ENCODE measurements around the gene TSPAN4.

TSPAN4 gene

GRCh38 chr11:871472-871871 is 28.8 kb downstream of the TSPAN4 start:
- Histone ChIP-seq H3K9me3 (ENCODE audit: insufficient read depth, low read length, severe bottlenecking) (no peaks in the 10 kb centered on the region), H3K79me2 (ENCODE audit: insufficient read depth, low read length) (no peaks in the 10 kb centered on the region), H3K36me3 (ENCODE audit: insufficient read depth, low read length) (peaks cover 58% of the 10 kb centered on the region), H3K4me2 (ENCODE audit: insufficient read depth, low read length) (no peak overlapping the region), H3K4me1 (ENCODE audit: insufficient read depth, low read length) (no peaks in the 10 kb centered on the region), H4K20me1 (ENCODE audit: insufficient read depth, low read length) (peaks cover 13% of the 10 kb centered on the region), H2AFZ (ENCODE audit: low read depth, low read length) (no peak overlapping the region), H3K9ac (ENCODE audit: low read depth, low read length) (no peak overlapping the region), H3K4me3 (ENCODE audit: low read depth in 1 of 2, low read length in 2 of 2) (no peak overlapping the region), H3K27me3 (ENCODE audit: insufficient read depth, low read length, poor library complexity) (no peaks in the 10 kb centered on the region), H3K27ac (ENCODE audit: low read length) (no peak overlapping the region)
- DNase-seq (no peak), ATAC-seq (ENCODE audit: insufficient read depth, low read depth) (no peak)
- TF ChIP-seq, protein P1, sequence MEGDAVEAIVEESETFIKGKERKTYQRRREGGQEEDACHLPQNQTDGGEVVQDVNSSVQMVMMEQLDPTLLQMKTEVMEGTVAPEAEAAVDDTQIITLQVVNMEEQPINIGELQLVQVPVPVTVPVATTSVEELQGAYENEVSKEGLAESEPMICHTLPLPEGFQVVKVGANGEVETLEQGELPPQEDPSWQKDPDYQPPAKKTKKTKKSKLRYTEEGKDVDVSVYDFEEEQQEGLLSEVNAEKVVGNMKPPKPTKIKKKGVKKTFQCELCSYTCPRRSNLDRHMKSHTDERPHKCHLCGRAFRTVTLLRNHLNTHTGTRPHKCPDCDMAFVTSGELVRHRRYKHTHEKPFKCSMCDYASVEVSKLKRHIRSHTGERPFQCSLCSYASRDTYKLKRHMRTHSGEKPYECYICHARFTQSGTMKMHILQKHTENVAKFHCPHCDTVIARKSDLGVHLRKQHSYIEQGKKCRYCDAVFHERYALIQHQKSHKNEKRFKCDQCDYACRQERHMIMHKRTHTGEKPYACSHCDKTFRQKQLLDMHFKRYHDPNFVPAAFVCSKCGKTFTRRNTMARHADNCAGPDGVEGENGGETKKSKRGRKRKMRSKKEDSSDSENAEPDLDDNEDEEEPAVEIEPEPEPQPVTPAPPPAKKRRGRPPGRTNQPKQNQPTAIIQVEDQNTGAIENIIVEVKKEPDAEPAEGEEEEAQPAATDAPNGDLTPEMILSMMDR (IDR thresholded peaks at IDR 0.05; ENCODE audit: borderline replicate concordance, extremely low read depth, low read length, poor library complexity, severe bottlenecking): no peak
- TF ChIP-seq EZH2 (IDR thresholded peaks at IDR 0.05; ENCODE audit: borderline replicate concordance, low read depth, low read length, severe bottlenecking): no peak

DNA sequence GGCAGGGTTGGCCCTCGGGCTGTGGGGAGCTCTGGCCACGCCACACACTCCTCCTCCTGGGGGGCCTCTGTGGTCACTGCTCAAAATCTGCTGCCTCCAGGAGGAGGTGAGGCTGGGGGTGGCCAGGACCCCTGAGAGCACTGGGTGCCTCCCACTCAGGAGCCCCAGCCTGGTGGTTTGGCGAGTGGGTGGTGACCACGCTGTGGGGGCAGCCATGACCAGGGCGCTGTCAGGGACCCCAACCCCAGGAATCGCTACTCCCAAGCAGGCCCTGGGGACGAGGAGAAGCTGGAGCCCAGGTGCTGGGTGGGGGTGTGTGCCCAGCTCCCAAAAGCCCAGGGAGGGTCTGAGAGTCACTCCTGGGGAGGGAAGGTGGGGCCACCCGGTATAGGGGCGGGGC is 30.1 kb downstream of the TSPAN4 start:
- H3K4me1 ChIP-seq (ENCODE audit: insufficient read depth, low read length): no peaks in the 10 kb centered on the region
- no peak overlapping the region for H3K4me2 ChIP-seq (ENCODE audit: insufficient read depth, low read length)
- no peak overlapping the region for H3K9ac ChIP-seq (ENCODE audit: low read depth, low read length)
- no peaks in the 10 kb centered on the region for H3K27me3 ChIP-seq (ENCODE audit: insufficient read depth, low read length, poor library complexity)
- ATAC-seq (ENCODE audit: insufficient read depth, low read depth): no peak
- peaks cover 68% of the 10 kb centered on the region for H3K36me3 ChIP-seq (ENCODE audit: insufficient read depth, low read length)
- H3K9me3 ChIP-seq (ENCODE audit: insufficient read depth, low read length, severe bottlenecking): no peaks in the 10 kb centered on the region
- no peak overlapping the region for H3K4me3 ChIP-seq (ENCODE audit: low read depth in 1 of 2, low read length in 2 of 2)
- H2AFZ ChIP-seq (ENCODE audit: low read depth, low read length): no peak overlapping the region
- TF ChIP-seq EZH2 (IDR thresholded peaks at IDR 0.05; ENCODE audit: borderline replicate concordance, low read depth, low read length, severe bottlenecking): no peak
- TF ChIP-seq, protein P1 (IDR thresholded peaks at IDR 0.05; ENCODE audit: borderline replicate concordance, extremely low read depth, low read length, poor library complexity, severe bottlenecking): no peak
- H4K20me1 ChIP-seq (ENCODE audit: insufficient read depth, low read length): peaks cover 12% of the 10 kb centered on the region
- H3K79me2 ChIP-seq (ENCODE audit: insufficient read depth, low read length): no peaks in the 10 kb centered on the region
- no peak overlapping the region for H3K27ac ChIP-seq (ENCODE audit: low read length)
- DNase-seq: no peak

DNA sequence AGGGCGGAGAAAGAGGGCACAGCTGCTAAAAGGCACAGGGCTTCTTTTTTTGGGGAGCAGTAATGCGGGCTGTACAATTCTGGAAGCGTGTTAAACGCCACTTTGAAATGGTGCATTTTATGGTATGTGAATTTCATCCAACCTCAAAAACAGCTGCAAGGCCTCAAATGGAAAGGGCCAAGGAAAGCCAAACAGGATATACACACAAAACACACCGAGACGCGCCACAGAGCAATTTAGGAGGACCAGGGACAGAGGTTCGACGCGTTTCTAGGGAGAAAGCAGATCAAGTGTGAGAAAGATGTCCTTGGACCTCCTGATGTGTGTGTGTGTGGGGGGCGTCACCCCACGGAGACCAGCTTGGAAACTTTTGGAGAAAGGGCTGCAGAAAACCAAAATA is 31.1 kb downstream of the TSPAN4 start:
- TF ChIP-seq, protein P1 (IDR thresholded peaks at IDR 0.05; ENCODE audit: borderline replicate concordance, extremely low read depth, low read length, poor library complexity, severe bottlenecking): no peak
- no peak for TF ChIP-seq EZH2 (IDR thresholded peaks at IDR 0.05; ENCODE audit: borderline replicate concordance, low read depth, low read length, severe bottlenecking)
- H3K9ac ChIP-seq (ENCODE audit: low read depth, low read length): no peak overlapping the region

DNA sequence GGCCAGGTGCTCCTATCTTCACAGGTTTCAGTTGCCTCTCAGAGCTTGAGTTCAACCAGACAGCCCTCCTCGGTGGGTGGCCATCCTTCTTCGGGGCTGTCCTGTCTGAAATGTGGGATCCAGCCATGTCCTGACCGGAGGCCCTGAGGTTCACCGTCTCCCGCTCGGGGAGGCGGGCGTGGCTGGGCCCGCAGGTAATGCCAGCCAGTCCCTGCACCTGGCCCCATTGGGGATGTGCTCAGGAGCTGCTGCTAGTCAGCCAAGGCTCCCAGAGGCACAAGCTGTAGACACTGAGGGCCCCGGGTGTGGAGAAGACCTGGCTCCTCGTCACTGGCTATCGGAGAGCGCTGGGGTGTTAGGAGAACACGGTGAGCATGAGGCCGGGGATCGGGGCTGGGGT is 32.6 kb downstream of the TSPAN4 start:
- H3K4me3 ChIP-seq (ENCODE audit: low read depth in 1 of 2, low read length in 2 of 2): no peak overlapping the region
- H3K79me2 ChIP-seq (ENCODE audit: insufficient read depth, low read length): no peaks in the 10 kb centered on the region
- no peaks in the 10 kb centered on the region for H3K9me3 ChIP-seq (ENCODE audit: insufficient read depth, low read length, severe bottlenecking)
- H2AFZ ChIP-seq (ENCODE audit: low read depth, low read length): no peak overlapping the region
- no peaks in the 10 kb centered on the region for H3K27me3 ChIP-seq (ENCODE audit: insufficient read depth, low read length, poor library complexity)
- H3K9ac ChIP-seq (ENCODE audit: low read depth, low read length): no peak overlapping the region
- H3K4me2 ChIP-seq (ENCODE audit: insufficient read depth, low read length): no peak overlapping the region
- peaks cover 4% of the 10 kb centered on the region; the same call in 1 of the 2 replicates for H4K20me1 ChIP-seq (ENCODE audit: insufficient read depth, low read length)
- no peak for DNase-seq
- TF ChIP-seq, protein P1 (IDR thresholded peaks at IDR 0.05; ENCODE audit: borderline replicate concordance, extremely low read depth, low read length, poor library complexity, severe bottlenecking): no peak
- TF ChIP-seq EZH2 (IDR thresholded peaks at IDR 0.05; ENCODE audit: borderline replicate concordance, low read depth, low read length, severe bottlenecking): no peak
- peaks cover 61% of the 10 kb centered on the region for H3K36me3 ChIP-seq (ENCODE audit: insufficient read depth, low read length)
- no peak overlapping the region for H3K27ac ChIP-seq (ENCODE audit: low read length)
- H3K4me1 ChIP-seq (ENCODE audit: insufficient read depth, low read length): no peaks in the 10 kb centered on the region
- no peak for ATAC-seq (ENCODE audit: insufficient read depth, low read depth)

More for the DNA sequence above, 31.1 kb downstream of the TSPAN4 start:
- ATAC-seq (ENCODE audit: insufficient read depth, low read depth): no peak
- peaks cover 6% of the 10 kb centered on the region for H4K20me1 ChIP-seq (ENCODE audit: insufficient read depth, low read length)
- no peak for DNase-seq
- H3K9me3 ChIP-seq (ENCODE audit: insufficient read depth, low read length, severe bottlenecking): no peaks in the 10 kb centered on the region
- no peaks in the 10 kb centered on the region for H3K79me2 ChIP-seq (ENCODE audit: insufficient read depth, low read length)
- H3K4me3 ChIP-seq (ENCODE audit: low read depth in 1 of 2, low read length in 2 of 2): no peak overlapping the region
- no peaks in the 10 kb centered on the region for H3K4me1 ChIP-seq (ENCODE audit: insufficient read depth, low read length)
- H3K27me3 ChIP-seq (ENCODE audit: insufficient read depth, low read length, poor library complexity): no peaks in the 10 kb centered on the region
- H3K27ac ChIP-seq (ENCODE audit: low read length): no peak overlapping the region
- H2AFZ ChIP-seq (ENCODE audit: low read depth, low read length): no peak overlapping the region
- H3K36me3 ChIP-seq (ENCODE audit: insufficient read depth, low read length): peaks cover 63% of the 10 kb centered on the region
- H3K4me2 ChIP-seq (ENCODE audit: insufficient read depth, low read length): no peak overlapping the region

Measured in DND-41 (cell line).